GM19351 (cell line): Measurements from ENCODE around the gene TM4SF1.

Source experiments
- ATAC-seq: cut with Tn5 transposase; IDR thresholded peaks from one replicate; pipeline ENCODE4 v1.9.1; 2021; ENCODE audit warnings: mild to moderate bottlenecking, moderate library complexity; ENCODE audit not compliant: unreplicated experiment

The TM4SF1 gene

GRCh38 chr3:149375501-149376196, 1.8 kb downstream of the TM4SF1 start:
- no peak for ATAC-seq

- no peak for ATAC-seq
Observed at GRCh38 chr3:149374793-149375500, 2.5 kb downstream of the TM4SF1 start.

GRCh38 chr3:149374391-149374790, 3.1 kb downstream of the TM4SF1 start:
- no peak for ATAC-seq

GRCh38 chr3:149373235-149374125, 4.0 kb downstream of the TM4SF1 start:
- ATAC-seq, result no peak

GRCh38 chr3:149371723-149372114, 5.7 kb downstream of the TM4SF1 start:
- ATAC-seq, result no peak

GRCh38 chr3:149371001-149371722, 6.3 kb downstream of the TM4SF1 start:
- no peak for ATAC-seq

- ATAC-seq, result no peak
Observed at GRCh38 chr3:149369991-149370866, 7.2 kb downstream of the TM4SF1 start.

GRCh38 chr3:149368674-149369497, 8.6 kb downstream of the TM4SF1 start:
- no peak for ATAC-seq

GRCh38 chr3:149368201-149368673, 9.2 kb downstream of the TM4SF1 start:
- ATAC-seq, result no peak

- peak; percentile 54 for ATAC-seq
Observed at GRCh38 chr3:149366941-149367840, 10.3 kb downstream of the TM4SF1 start.

- no peak for ATAC-seq
Observed at GRCh38 chr3:149366031-149366430, 11.4 kb downstream of the TM4SF1 start.

GRCh38 chr3:149364624-149365023, 12.8 kb downstream of the TM4SF1 start:
- ATAC-seq, result no peak

- ATAC-seq, result no peak
Observed at GRCh38 chr3:149363053-149363452, 14.4 kb downstream of the TM4SF1 start.

- ATAC-seq, result no peak
Observed at GRCh38 chr3:149362366-149362765, 15.1 kb downstream of the TM4SF1 start.

GRCh38 chr3:149356630-149357029, 20.8 kb downstream of the TM4SF1 start:
- ATAC-seq, result no peak

GRCh38 chr3:149356044-149356592, 21.3 kb downstream of the TM4SF1 start:
- ATAC-seq, result no peak

GRCh38 chr3:149353581-149354184, 23.8 kb downstream of the TM4SF1 start:
- no peak for ATAC-seq
